ENCODE data around the gene HEATR5A.
A peak's percentile ranks its signal among the peaks of the same experiment; 100 is the strongest.
"Not testable (repeated sequence)": the region's sequence is repeated elsewhere in the genome, so short reads cannot be mapped to it uniquely, and the experiment has no call there.

The HEATR5A gene

GRCh38 chr14:31420319-31421111, at the start of gene HEATR5A:
Gene HEATR5A, minus strand, starts transcription at chr14:31420550. Its CDS starts 17,575 bp downstream, at chr14:31402975.
- DNase-seq: peak; percentile 73 to 88

GRCh38 chr14:31466554-31466953, 46.2 kb upstream of the HEATR5A start:
- no peak for DNase-seq

DNA sequence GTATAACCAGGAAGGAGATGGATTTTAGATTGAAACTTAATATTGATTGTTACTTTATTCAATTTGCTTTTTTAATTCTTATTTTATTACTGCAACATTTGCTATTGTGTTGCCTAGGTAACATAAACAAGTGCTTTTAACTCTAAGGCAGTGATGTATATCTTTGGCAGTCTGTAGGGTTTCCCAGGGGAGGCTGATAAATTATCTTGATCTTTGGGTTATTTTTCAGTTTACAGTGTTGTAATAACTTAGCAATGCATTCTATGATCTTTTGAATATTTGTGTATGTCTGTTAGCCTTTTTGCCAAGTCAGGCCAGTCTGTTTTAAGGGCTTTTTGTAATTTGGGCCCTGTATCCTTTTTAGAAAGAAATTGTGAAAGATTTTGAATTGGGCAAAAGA, 44.8 kb upstream of the HEATR5A start:
- no peak for DNase-seq

DNA sequence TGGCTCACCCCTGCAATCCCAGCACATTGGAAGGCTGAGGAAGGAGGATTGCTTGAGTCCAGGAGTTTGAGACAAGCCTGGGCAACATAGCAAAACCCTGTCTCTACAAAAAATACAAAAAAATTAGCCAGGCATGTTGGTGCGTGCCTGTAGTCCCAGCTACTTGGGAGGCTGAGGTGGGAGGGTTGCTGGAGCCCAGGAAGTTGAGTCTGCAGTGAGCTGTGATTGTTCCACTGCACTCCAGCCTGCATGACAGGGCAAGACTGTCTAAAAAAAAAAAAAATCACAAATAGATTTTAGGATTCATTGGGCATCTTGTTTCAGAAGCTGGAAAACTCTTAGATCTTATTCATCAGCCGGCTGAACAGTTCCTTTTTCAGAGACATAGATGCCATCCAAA, 42.1 kb upstream of the HEATR5A start:
- not testable (repeated sequence) for DNase-seq

- no peak for DNase-seq
These were observed 41.2 kb upstream of the HEATR5A start for GRCh38 chr14:31461545-31461944.

GRCh38 chr14:31457665-31458659, 37.6 kb upstream of the HEATR5A start:
- DNase-seq: no peak

DNA sequence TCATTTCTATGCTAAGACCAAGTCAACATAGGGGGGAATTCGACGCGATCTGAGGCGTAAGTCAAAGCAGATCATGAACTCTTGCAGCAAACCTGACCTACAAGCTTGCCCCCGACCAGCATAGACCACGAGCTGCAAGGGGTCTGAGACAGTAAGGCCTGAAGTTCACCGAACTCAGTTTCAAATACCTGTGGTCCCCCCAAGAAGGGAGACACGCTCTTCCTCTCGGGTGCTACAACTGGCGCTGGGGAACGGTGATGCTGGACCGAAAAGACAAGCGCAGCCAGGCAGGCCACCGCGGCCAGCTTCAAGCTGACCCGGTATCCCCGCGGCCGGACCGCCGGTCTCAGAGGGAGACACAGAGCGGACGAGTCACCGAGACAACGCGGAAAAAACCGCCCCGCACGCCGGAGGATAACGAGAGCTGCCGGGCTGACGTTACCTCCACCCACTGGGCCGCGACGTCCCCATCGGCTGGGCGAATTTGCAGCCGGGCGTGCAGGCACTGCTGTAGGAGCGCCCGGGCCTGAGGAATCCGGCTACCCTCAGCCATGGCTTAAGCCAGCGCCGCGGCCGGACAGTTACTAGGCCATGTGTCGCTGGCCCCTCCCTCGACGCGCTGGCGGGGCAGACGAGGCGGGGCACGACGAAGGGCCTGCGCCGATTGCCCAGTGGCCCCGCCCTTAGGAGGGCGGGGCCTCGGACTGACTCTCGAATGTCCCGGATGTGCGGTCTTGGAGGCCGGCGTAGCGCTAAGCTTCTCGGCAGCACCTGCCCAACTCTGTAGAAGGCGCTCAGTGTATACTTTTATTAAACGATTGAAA, 36.7 kb upstream of the HEATR5A start, which contains the start of gene DTD2:
Gene DTD2, minus strand, starts transcription at position 666 of the 824 bp plus-strand sequence. Its CDS starts 113 bp downstream, at position 553.
- DNase-seq: peak; percentile 88 to 93

- peak in 1 of 2 experiments; percentile 52 for DNase-seq
These were observed 29.7 kb upstream of the HEATR5A start for GRCh38 chr14:31449971-31450610.

GRCh38 chr14:31449136-31449535, 28.8 kb upstream of the HEATR5A start:
- DNase-seq: no peak

DNA sequence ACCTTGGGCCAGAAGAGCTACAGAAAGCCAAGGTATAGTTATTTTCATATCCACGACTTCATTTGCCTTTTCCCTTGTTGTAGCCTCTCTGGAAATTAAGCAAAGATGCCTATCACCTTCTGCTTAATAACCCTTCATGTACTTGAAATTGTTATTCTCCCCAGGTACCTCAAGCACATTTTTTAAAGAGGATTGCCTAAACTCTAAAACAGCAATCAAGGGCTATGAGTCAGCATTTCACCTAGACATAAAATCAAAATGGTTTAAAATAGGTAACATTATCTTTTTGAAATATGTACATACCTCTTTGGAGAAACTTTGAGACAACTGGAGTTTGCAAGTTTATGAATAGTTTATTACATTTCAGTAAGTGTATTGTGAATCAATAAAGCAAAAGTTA, 25.4 kb upstream of the HEATR5A start:
- DNase-seq: no peak

- DNase-seq: no peak
These were observed 21.9 kb upstream of the HEATR5A start for GRCh38 chr14:31442284-31442683.

DNA sequence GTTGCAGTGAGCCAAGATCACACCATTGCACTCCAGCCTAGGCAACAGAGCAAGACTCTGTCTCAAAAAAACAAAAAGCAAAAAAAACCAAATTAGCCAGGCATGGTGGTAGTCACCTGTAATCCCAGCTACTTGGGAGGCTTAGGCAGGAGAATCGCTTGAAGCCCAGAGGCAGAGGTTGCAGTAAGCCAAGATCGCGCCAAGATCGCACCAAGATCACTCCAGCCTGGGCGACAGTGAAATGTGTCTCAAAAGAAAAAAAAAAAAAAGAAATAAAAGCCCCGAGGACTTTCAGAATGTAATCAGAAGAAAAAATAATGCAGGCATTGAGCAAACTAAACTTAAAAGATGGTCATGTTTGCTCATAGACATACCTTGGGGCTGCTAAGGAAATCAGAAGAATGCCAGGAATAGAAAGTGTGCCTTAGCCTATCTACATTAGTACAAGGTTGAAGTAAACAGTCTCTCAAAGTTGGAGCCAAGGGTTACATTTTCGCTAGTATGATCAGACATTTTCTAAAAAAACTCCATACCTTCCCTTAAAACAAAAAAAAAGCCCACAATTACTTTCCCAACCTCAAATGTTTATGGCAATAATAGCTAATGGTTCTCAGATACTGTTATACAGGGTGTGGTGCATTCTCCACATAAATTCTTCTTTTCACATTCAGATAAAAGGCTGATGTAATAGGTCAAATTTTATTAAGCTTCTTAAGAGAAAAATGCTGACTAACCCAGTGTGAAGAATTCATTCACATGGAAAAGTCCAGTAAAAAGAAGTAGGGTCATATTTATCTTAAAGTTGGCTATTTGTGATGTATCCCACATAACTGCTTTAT, 21.1 kb upstream of the HEATR5A start:
- DNase-seq: no peak

GRCh38 chr14:31440280-31440679, 19.9 kb upstream of the HEATR5A start:
- DNase-seq: no peak

DNA sequence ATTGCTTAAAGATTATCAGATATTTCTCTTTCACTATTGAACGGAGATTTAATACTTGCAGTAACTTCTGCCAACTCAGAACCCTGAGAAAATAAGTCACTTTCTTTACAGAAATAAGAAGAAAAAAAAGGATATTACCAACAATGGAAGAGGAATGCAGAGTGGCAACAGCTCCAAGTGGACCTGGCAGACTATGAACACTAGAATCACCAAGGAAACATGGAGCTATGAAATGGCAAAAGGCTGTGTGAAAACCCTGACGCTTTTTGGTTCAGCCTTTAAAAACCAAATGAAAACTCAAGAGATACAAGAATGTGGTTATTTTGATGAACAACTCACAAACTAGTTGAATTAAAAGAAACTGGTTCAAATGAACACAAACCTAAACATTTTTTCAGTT, 19.2 kb upstream of the HEATR5A start:
- no peak for DNase-seq

GRCh38 chr14:31437045-31437691, 16.8 kb upstream of the HEATR5A start:
- not testable (repeated sequence) for DNase-seq

GRCh38 chr14:31435276-31435675, 14.9 kb upstream of the HEATR5A start:
- DNase-seq: no peak

GRCh38 chr14:31430634-31431264, 10.4 kb upstream of the HEATR5A start:
- DNase-seq: no peak

DNA sequence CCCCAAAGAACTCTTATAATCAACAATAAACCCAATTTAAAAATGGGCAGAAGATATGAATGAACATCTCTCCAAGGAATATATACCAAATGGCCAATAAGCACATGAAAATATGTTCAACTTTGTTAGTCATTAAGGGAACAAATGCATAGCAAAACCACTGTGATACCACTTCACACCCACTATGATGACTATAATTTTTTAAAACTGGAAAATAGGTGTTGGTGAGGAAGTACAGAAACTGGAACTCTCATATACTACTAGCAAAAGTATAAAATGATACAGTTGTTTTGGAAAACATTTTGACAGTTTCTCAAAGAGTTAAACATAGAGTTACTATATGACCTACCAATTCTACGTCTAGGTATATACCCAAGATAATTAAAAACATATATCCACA, 9.4 kb upstream of the HEATR5A start:
- no peak for DNase-seq

GRCh38 chr14:31428011-31428410, 7.7 kb upstream of the HEATR5A start:
- DNase-seq: no peak

- no peak for DNase-seq
These were observed 6.3 kb upstream of the HEATR5A start for GRCh38 chr14:31426663-31427062.

Measured in SW 1271 (cell line).